Kidney epithelial cell (primary cell): ENCODE measurements around the gene B3GLCT. TPM values are rescaled to one million over a fixed set of nuclear protein-coding genes. Genes with fewer than 3 reads are reported as not detected.

ENCODE experiments used
- DNase-seq: peaks from one replicate; pipeline ENCODE4 v3.0.0-alpha.2; 2010; ENCODE audit warnings: low read depth
- H3K27me3 ChIP-seq: 2 replicates; pipeline ENCODE4 v1.6.0; 2011; ENCODE audit warnings: low read length; ENCODE audit not compliant: control insufficient read depth, insufficient read depth
- H3K36me3 ChIP-seq: 2 replicates; pipeline ENCODE4 v1.5.1; 2011; ENCODE audit warnings: low read length; ENCODE audit not compliant: control insufficient read depth, insufficient read depth
- H3K4me3 ChIP-seq: 2 replicates; pipeline ENCODE4 v1.5.1; 2011; ENCODE audit warnings: low read depth, mild to moderate bottlenecking, control low read depth, low read length
- CTCF ChIP-seq: IDR thresholded peaks from 2 replicates; pipeline ENCODE4 v1.5.1; 2011; ENCODE audit warnings: mild to moderate bottlenecking, moderate library complexity, low read length, control low read depth, inconsistent platforms; ENCODE audit not compliant: insufficient read depth, poor library complexity, severe bottlenecking
- total RNA-seq: library from RNA; depleted of rRNA; stranded (reverse); fragments of >200 nt; gene quantifications from 2 replicates; pipeline ENCODE4 v1.2.3, GENCODE V29; 2015

B3GLCT gene
- total RNA-seq, 1 donor from 2014 or later, result 18.1 TPM

- Histone ChIP-seq H3K36me3 (no peaks in the 10 kb centered on the region), H3K27me3 (no peaks in the 10 kb centered on the region), H3K4me3 (no peak overlapping the region)
- DNase-seq, result no peak
- TF ChIP-seq CTCF, result no peak
Measured at GRCh38 chr13:31245598-31246373, 46.0 kb downstream of the B3GLCT start.

GRCh38 chr13:31246918-31247317 lies 47.1 kb downstream of the B3GLCT start:
- H3K36me3 ChIP-seq, result no peaks in the 10 kb centered on the region
- DNase-seq, result no peak
- H3K4me3 ChIP-seq, result no peak overlapping the region
- no peaks in the 10 kb centered on the region for H3K27me3 ChIP-seq
- no peak for TF ChIP-seq CTCF

GRCh38 chr13:31248361-31248760 lies 48.6 kb downstream of the B3GLCT start:
- no peak for TF ChIP-seq CTCF
- Histone ChIP-seq H3K27me3 (no peaks in the 10 kb centered on the region), H3K36me3 (no peaks in the 10 kb centered on the region), H3K4me3 (no peak overlapping the region)
- no peak for DNase-seq

- Histone ChIP-seq H3K4me3 (no peak overlapping the region), H3K27me3 (no peaks in the 10 kb centered on the region), H3K36me3 (no peaks in the 10 kb centered on the region)
- DNase-seq, result no peak
- TF ChIP-seq CTCF, result no peak
Measured at GRCh38 chr13:31248965-31249539, 49.3 kb downstream of the B3GLCT start.

- TF ChIP-seq CTCF, result no peak
- DNase-seq, result no peak
- Histone ChIP-seq H3K4me3 (no peak overlapping the region), H3K27me3 (no peaks in the 10 kb centered on the region), H3K36me3 (no peaks in the 10 kb centered on the region)
Measured at GRCh38 chr13:31250435-31250834, 50.7 kb downstream of the B3GLCT start.
